HCT116 (cell line): ENCODE data around the gene SLC44A3. TPM values are rescaled to one million over a fixed set of nuclear protein-coding genes. Genes with fewer than 3 reads are reported as not detected.

Experiments
- ATAC-seq: fragments of 200-7000 bp; cut with Tn5 transposase; 2 replicates; pipeline ENCODE4 v1.9.1; 2020; ENCODE audit warnings: mild to moderate bottlenecking, moderate library complexity
- BruUV-seq: library from RNA; stranded (reverse); fragments of 400-500 nt; replicated peaks from 2 replicates; lab custom pipeline; 2021; lab: Mats Ljungman, UMichigan
- CTCF ChIA-PET: fragments of 300-600 bp; sonication (Branson Sonifier 250); formaldehyde crosslinking; loops from one replicate; lab custom pipeline; 2021; ENCODE audit warnings: antibody characterized with exemption; lab: Charles Lee
- POLR2A ChIA-PET: fragments of 300-600, 350-600 bp; sonication (Branson Sonifier 250); formaldehyde crosslinking; loops from one replicate; lab custom pipeline; 2021; ENCODE audit warnings: antibody characterized with exemption; lab: Charles Lee
- RAD21 ChIA-PET, 2 experiments: fragments of 300-600 bp; sonication (Branson Sonifier 250); formaldehyde crosslinking; loops; one replicate each; lab custom pipeline; 2023; ENCODE audit warnings: low total read pairs in 2 of 2; ENCODE audit not compliant: uncharacterized antibody in 2 of 2, unreplicated experiment in 2 of 2, low non-redundant PET in 1 of 2; lab: Charles Lee
- DNase-seq: peaks from one replicate; pipeline ENCODE4 v3.0.0-alpha.2; 2010; ENCODE audit warnings: low read depth, low spot score
- H2AFZ ChIP-seq: fragments of 200-600 bp; shearing (Covaris generic), sonication (generic); 2 replicates; pipeline ENCODE4 v1.6.1; 2017; ENCODE audit warnings: low read depth, mixed run types, mixed read lengths, antibody characterized with exemption, low read length; ENCODE audit not compliant: poor library complexity, severe bottlenecking
- H3K27ac ChIP-seq: 2 replicates; pipeline ENCODE4 v1.5.1; 2012; ENCODE audit warnings: low read depth, low read length
- H3K27me3 ChIP-seq: fragments of 200-600 bp; sonication (generic); 2 replicates; pipeline ENCODE4 v1.6.1; 2016; ENCODE audit warnings: mixed run types, low read length, mixed read lengths; ENCODE audit not compliant: insufficient read depth
- H3K36me3 ChIP-seq, 2 experiments: fragments of 200-500 bp in 1 of 2; fragments of 200-600 bp in 1 of 2; sonication (Bioruptor generic) in 1 of 2; sonication (generic) in 1 of 2; 2 replicates each; pipeline versions ENCODE4 v1.5.1 to v1.6.1; 2014 to 2016; ENCODE audit warnings: low read length in 2 of 2, inconsistent platforms in 1 of 2, mixed read lengths in 1 of 2, mixed run types in 1 of 2; ENCODE audit not compliant: insufficient read depth in 2 of 2, control insufficient read depth in 1 of 2
- H3K4me1 ChIP-seq, 2 experiments: fragments of 200-600 bp in 1 of 2; sonication (generic) in 1 of 2; 2 replicates each; pipeline versions ENCODE4 v1.5.1 to v1.6.1; 2012 to 2017; ENCODE audit warnings: low read length in 2 of 2, inconsistent platforms in 1 of 2, mild to moderate bottlenecking in 1 of 2, mixed read lengths in 1 of 2, mixed run types in 1 of 2, moderate library complexity in 1 of 2; ENCODE audit not compliant: insufficient read depth in 2 of 2, control insufficient read depth in 1 of 2
- H3K4me2 ChIP-seq: fragments of 200-600 bp; sonication (generic); 2 replicates; pipeline ENCODE4 v1.6.1; 2017; ENCODE audit warnings: mixed run types, low read length, mixed read lengths
- H3K4me3 ChIP-seq, 2 experiments: fragments of 200-600 bp in 1 of 2; sonication (generic) in 1 of 2; replicated peaks in 1 of 2; 2 replicates each; pipeline ENCODE4 v1.5.1; 2011 to 2016; ENCODE audit warnings: low read length in 2 of 2, control low read depth in 1 of 2, low read depth in 1 of 2, mild to moderate bottlenecking in 1 of 2, mixed read lengths in 1 of 2, mixed run types in 1 of 2
- H3K79me2 ChIP-seq: fragments of 200-600 bp; sonication (generic); 2 replicates; pipeline ENCODE4 v1.6.1; 2017; ENCODE audit warnings: mild to moderate bottlenecking, mixed run types, low read length, moderate library complexity, mixed read lengths; ENCODE audit not compliant: insufficient read depth
- H3K9ac ChIP-seq: fragments of 200-600 bp; sonication (generic); 2 replicates; pipeline ENCODE4 v1.6.1; 2016; ENCODE audit warnings: low read length, mixed read lengths
- H3K9me2 ChIP-seq: fragments of 200-600 bp; sonication (generic), shearing (Covaris generic); 2 replicates; pipeline ENCODE4 v1.6.1; 2017; ENCODE audit warnings: mixed run types, mild to moderate bottlenecking, moderate library complexity; ENCODE audit not compliant: insufficient read depth
- H3K9me3 ChIP-seq, 2 experiments: fragments of 200-500 bp in 1 of 2; fragments of 200-600 bp in 1 of 2; sonication (Bioruptor generic) in 1 of 2; sonication (generic) in 1 of 2; 2 replicates each; pipeline ENCODE4 v1.6.1; 2014 to 2017; ENCODE audit warnings: low read length in 2 of 2, mixed read lengths in 2 of 2, inconsistent platforms in 1 of 2, low read depth in 1 of 2, mild to moderate bottlenecking in 1 of 2, mixed run types in 1 of 2, moderate library complexity in 1 of 2; ENCODE audit not compliant: control insufficient read depth in 1 of 2, insufficient read depth in 1 of 2
- H4K20me1 ChIP-seq: fragments of 200-600 bp; sonication (generic), shearing (Covaris generic); 2 replicates; pipeline ENCODE4 v1.6.1; 2017; ENCODE audit warnings: mixed run types, mild to moderate bottlenecking, moderate library complexity; ENCODE audit not compliant: insufficient read depth
- CEBPB ChIP-seq: IDR thresholded peaks from 2 replicates; pipeline ENCODE4 v1.6.1; 2012; ENCODE audit warnings: low read depth
- EZH2 ChIP-seq: fragments of 200-600 bp; sonication (generic); IDR thresholded peaks from 2 replicates; pipeline ENCODE4 v1.6.1; 2017; ENCODE audit warnings: antibody characterized with exemption, mixed run types
- EZH2phosphoT487 ChIP-seq: fragments of 200-600 bp; IDR thresholded peaks from 2 replicates; pipeline ENCODE4 v1.6.1; 2018; ENCODE audit warnings: antibody characterized with exemption, borderline replicate concordance
- JUND ChIP-seq: IDR thresholded peaks from 2 replicates; pipeline ENCODE4 v1.6.1; 2012
- RAD21 ChIP-seq: IDR thresholded peaks from 2 replicates; pipeline ENCODE4 v1.6.1; 2012; ENCODE audit warnings: low read depth, mild to moderate bottlenecking
- SIN3A ChIP-seq: IDR thresholded peaks from 2 replicates; pipeline ENCODE4 v1.6.1; 2012; ENCODE audit warnings: low read depth
- SRF ChIP-seq: IDR thresholded peaks from 2 replicates; pipeline ENCODE4 v1.6.1; 2012; ENCODE audit warnings: low read depth
- intact Hi-C: fragments of 100-400 bp; cut with micrococcal nuclease; formaldehyde crosslinking; loops from 2 replicates; pipeline ENCODE4 v1.10.0; 2022
- total RNA-seq: library from RNA; stranded (reverse); gene quantifications from one replicate; pipeline ENCODE4 v1.2.1, GENCODE V29; 2021; ENCODE audit not compliant: unreplicated experiment

SLC44A3 gene
- total RNA-seq, 1 experiment from 2014 or later = 9.6 TPM

DNA sequence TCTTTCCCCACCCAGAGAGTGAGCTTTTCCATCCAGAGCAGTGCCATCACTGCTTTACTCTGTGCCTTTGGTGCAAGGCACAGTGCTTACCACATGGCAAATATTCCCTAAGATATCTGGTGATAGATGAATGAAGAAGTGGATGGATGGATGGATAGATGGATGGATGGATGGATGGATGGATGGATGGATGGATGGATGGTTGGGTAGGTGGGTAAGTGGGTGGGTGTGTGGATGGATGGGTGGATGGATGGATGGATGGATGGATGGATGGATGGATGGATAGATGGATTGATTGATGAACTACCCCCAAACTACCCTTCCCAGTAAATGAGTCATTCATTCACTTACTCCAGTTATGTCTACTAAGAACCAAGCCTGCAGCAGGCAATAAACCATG, 42.9 kb upstream of the SLC44A3 start:
- intact Hi-C loops = no loop called here
- ChIA-PET RAD21 (no interaction called here), CTCF (no interaction called here), POLR2A (no interaction called here)
- H3K9me2 ChIP-seq = no peaks in the 10 kb centered on the region
- H3K79me2 ChIP-seq = no peaks in the 10 kb centered on the region
- H3K36me3 ChIP-seq = no peaks in the 10 kb centered on the region
- DNase-seq (no peak), ATAC-seq (no peak)
- no peaks in the 10 kb centered on the region for H3K27me3 ChIP-seq
- peaks cover 13 to 29% of the 10 kb centered on the region in 2 experiments for H3K4me1 ChIP-seq
- H3K4me2 ChIP-seq = no peak overlapping the region
- BruUV-seq = no TSS peak
- no peaks in the 10 kb centered on the region for H3K9me3 ChIP-seq
- H3K27ac ChIP-seq = no peak overlapping the region
- H4K20me1 ChIP-seq = no peaks in the 10 kb centered on the region
- no peak overlapping the region for H3K4me3 ChIP-seq
- no peak for TF ChIP-seq SIN3A
- no peak for TF ChIP-seq EZH2phosphoT487
- H3K9ac ChIP-seq = no peak overlapping the region
- no peak overlapping the region for H2AFZ ChIP-seq

DNA sequence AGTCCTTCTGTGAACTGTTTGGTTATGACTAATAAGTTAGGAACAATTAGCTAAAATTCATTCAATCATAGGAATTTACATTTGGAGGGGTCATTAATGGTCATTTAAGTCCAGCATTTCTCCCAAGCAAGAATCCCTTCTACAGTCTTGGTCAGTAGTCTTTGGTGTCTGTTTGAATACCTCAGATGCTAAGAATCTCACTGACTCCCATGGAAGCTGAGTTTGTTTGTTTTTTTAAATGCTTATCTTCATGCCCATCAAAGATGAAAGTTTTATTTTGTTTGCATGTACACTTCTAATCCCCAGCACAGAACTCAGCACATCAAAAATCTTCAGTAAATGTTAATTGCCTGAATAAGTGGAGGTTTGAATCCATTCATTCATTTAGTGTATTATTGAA, 41.3 kb upstream of the SLC44A3 start:
- RAD21 ChIA-PET = no interaction called here

More for the DNA sequence above, 41.3 kb upstream of the SLC44A3 start:
- no peak overlapping the region for H3K4me2 ChIP-seq
- no peaks in the 10 kb centered on the region for H3K27me3 ChIP-seq
- ChIA-PET CTCF (no interaction called here), POLR2A (no interaction called here)
- no peaks in the 10 kb centered on the region for H4K20me1 ChIP-seq
- no peak for ATAC-seq
- H3K4me3 ChIP-seq = no peak overlapping the region
- TF ChIP-seq EZH2phosphoT487 = no peak
- no peak for TF ChIP-seq JUND
- TF ChIP-seq RAD21 = no peak
- TF ChIP-seq SRF = no peak
- no peak for TF ChIP-seq EZH2
- no peak for TF ChIP-seq CEBPB
- peaks cover 6 to 23% of the 10 kb centered on the region in 2 experiments for H3K4me1 ChIP-seq
- no peak overlapping the region for H2AFZ ChIP-seq
- H3K9ac ChIP-seq = no peak overlapping the region
- intact Hi-C loops = no loop called here
- H3K9me2 ChIP-seq = no peaks in the 10 kb centered on the region
- H3K79me2 ChIP-seq = no peaks in the 10 kb centered on the region
- H3K9me3 ChIP-seq = no peaks in the 10 kb centered on the region
- H3K36me3 ChIP-seq = no peaks in the 10 kb centered on the region
- no peak overlapping the region for H3K27ac ChIP-seq
- BruUV-seq = no TSS peak
- DNase-seq = no peak
